CD4-positive, alpha-beta T cell treated with Interferon alpha-2 for 1 hour (primary cell): ENCODE results near the gene RTP3.

Experiments used
- DNase-seq, 2 donors: peaks; one replicate each; pipeline ENCODE4 v3.0.0-alpha.2; 2020 to 2022

The RTP3 gene

DNA sequence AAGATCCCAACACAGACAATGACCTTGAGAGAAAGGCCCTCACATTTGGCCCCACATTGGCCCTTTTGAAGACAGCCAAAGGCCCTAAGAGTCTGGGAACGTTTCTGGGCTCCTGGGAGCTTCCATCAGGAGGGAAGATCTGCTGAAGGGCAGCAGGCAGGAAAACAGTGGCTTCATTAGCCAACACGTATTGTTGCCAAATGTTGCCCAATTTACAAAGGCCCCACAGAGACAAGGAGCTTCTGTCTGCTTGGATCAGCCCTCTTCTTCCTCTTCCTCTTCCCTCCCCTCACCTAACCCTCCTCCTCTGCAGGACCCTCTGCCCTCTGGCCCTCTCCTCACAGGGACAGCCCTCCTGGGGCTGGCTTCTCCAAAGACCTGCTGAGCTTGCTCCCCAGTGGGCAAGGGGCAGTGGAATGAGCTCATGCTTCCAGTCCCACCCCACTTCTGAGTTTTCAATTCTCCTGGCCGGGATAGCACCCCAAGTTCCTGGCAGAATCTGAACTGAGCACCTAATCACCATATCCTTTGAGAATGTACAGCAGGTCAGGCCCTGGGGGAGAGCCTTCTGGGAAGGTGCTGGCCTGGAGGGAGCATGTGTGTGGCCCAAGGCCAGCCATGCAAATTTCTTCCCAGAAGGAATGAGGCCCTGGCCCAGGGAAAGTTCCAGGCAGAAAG lies 28.0 kb upstream of the RTP3 start:
- no peak for DNase-seq

DNA sequence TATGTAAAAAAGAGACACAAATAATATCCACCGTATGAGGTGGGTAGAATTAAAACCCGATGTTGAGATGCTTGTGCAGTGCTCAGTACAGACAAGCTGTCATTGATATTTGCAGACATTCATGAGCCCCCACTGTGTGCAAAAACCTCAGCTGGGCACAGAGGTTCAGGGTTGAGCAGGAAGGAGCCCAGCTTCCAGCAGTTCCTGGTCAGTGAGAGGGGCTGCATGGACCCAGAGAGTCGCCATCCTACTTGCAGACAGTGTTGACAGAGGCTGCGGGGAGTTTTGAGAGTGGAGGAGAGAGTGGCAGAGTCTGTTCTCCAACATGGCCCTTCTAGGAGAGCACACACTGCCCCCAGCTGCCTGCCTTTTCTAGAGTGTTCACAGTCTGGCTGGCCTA lies 26.9 kb upstream of the RTP3 start:
- DNase-seq = no peak

DNA sequence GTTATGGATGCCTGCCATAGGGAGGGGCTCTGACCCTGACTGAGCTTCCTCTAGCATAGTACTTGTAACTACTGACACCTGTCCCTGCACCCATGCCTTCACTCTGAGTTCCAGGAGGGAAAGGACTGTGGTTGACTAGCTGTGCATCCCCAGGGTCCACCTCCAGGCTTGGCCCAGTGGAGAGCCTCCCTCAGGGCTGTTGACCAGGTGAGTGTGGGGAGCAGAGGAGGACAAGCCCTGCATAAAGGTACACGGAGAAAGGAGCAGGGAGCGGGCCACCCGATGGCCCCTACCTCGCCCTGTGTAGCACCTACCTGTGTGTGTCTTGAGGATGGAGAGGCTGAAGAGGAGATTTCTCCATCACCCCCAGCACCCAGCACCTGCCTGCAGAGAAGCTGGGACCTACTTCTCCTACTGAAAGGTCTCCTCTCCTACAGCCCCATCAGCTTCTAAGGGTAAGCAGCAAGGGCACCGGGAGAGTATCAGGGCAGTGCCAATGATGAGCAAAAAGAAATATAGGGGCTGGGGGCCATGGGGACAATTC lies 26.3 kb upstream of the RTP3 start:
- no peak for DNase-seq

DNA sequence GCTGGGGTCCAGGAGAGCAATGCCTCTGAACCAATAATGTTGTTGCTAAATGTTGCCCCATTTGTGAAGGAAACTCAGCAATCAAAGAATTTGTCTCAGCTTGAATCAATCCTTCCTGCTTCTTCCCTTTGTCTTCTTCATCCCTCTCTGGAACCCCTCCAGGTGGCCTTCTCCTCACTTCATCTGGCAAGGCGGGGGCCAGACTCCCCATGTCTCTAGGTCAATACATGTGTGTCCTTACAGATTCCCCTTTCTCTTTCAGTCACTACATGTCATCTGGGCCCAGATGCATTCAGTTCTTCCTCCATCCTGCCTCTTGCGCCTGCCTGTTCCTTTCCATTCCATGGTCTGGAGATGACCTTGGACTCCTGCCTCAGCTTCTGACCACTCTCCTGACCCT lies 25.0 kb upstream of the RTP3 start:
- no peak for DNase-seq

DNA sequence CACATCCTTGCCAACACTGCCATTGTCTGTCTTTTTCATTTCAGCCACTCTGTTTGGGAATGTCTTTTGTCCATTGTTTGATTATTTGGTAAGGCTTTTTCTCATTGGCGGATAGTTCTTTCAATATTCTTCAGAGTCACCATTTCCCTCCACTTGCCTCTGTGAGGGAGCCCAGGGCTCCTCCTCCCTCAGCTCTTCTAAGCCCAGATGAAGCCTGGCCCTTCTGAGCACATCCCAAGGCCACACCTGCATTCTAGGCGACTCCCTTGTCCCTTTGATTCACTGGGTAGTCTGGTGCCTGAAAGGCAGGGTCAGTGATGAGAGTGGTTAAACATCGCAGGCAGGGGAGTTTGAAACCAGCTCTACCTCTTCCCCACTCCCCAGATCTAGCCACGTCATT lies 20.6 kb upstream of the RTP3 start:
- no peak for DNase-seq

DNA sequence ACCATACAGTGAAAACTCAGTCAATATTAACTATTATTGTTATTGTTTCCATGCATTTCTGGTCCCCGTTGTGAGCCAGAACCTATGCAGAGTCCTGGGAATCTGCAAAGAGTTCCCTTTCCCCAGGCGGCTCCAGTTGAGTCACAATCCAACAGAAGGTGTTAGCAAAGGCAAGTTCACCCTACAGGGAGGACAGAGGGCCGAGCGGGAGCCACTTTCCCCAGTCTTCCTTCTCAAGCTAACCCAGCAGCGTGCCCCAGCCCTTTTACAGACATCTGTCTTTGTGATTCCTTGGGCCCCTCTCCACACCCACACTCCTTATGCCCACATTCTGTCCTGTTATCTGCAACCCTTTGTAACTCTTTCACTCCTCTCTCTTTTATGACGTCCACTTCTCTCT lies 20.0 kb upstream of the RTP3 start:
- no peak for DNase-seq

DNA sequence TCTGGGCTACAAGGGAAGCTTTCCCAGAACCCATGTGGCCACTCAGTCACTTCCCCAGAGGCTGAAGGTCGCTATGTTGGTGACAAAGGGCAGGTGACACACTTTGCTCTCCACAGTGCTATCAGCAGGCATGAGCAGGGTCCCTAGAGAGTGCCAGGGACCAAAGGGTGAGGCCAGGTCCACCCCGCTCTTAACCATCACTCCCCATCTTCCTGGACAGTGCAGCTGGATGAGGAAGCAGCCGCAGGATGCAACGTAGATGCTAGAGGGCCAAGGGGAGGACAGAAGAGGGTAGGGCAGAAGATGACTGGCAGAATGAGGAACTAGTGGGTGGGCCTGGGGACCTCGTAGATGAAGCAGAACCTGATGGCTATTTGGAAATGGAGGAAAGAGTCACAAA lies 19.4 kb upstream of the RTP3 start:
- no peak for DNase-seq

DNA sequence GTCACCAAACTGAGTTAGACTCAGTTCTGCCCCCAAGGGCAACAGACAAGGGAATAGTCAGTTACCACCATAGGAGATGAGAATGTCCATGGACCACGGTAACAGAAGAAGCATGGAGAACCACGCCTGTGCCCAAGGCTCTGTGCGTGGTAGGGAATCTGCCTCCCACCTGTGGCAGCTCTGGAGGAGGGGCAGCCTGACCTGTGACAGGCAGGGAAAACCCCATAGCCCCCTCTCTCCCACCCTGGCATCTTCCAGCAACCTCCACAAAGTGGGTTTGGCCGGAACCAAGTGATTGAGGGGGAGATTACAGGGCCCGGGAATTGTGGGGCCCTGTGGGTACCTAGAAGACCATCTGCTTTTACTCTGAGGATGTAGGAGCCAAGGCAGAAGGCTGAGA lies 18.8 kb upstream of the RTP3 start:
- DNase-seq = no peak

DNA sequence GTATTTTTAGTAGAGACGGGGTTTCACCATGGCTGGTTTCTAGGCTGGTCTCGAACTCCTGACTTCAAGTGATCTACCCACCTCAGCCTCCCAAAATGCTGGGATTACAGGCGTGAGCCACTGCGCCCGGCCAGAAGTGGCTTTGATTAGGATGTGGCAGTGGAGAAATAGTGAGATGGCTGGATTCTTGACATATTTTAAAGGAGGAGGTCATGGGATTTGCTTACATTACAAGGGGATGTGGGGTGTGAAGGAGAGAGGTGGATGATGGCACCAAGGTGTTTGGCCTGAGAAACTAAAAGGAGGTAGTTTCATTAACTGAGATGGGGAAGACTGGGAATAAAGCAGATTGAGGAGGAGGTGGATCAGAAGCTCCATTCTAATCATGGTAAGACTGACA lies 18.1 kb upstream of the RTP3 start:
- DNase-seq = no peak

DNA sequence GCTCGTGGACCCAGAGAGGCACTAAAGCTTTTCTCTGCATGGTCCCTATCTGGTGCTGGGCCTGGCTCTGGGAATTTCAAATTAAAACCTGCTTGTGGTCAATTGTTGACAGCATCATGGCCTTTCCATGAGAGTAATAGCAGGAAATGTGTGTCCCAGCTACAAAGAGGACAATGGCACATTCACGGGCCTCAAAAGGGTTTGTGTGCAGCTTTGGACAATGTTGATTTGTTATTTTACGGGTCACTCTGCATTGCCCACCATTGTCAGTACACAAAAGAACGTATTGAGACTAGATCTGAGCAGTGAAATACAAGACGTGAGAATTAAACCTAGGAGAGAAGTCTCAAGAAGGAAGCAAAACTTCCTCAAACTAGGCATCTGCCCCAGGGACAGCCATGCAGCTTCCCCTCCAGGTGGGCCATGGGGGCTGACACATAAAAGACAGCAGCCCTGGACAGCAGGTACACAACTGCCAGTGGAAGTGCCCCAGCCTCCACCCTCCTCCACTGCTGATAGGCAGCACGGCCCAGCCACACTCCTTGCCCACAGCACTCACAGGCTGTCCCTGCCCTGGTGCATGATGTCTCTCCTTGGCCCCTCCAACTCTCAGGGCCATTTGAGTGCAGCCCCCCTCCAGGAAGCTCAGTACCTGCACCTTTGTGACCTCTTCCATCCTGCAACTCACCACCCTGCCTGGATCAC lies 17.1 kb upstream of the RTP3 start:
- DNase-seq = no peak

DNA sequence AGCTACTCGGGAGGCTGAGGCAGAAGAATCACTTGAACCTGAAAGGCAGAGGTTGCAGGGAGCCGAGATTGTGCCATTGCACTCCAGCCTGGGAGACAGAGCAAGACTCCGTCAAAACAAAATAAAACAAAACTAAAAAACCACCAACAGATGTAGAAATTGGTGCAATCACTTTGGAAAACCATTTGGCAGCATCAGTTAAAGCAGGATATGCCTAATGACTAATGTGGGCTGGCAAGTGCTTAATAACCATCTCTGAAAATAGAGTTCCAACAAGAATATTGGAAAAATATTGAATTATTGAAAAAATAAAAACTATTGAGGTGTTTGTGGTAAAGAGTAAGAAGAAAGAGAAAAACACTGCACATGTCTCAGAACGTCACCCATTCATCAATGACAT lies 16.1 kb upstream of the RTP3 start:
- DNase-seq = no peak

DNA sequence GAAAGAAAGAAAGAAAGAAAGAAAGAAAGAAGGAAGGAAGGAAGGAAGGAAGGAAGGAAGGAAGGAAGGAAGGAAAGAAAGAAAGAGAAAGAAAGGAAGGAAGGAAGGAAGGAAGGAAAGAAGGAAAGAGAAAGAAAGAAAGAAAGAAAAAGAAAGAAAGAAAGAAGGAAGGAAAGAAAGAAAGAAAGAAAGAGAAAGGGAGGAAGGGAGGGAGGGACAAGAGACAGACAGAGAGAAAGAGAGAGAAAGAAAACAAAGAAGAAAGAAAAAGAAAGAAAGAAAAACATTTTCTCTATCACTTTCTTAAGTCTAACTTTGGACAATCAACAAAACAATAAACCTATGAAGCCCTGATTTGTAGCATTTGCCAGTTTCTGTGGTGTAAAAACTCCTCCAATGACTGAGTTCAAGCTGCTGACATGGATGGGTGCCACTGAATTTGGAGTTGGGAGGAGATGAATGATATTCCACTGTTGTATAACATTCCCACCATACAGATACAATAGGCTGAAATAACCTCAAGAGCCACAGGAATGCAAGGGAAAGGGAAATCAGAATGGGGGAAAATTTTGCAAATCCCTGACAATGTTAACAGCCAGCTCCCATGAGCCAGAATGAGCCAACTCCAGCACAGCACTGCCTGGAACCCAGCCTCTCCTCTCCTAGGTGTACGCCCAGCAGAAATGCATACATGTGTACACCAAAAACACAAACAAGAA lies 15.0 kb upstream of the RTP3 start:
- no peak for DNase-seq

DNA sequence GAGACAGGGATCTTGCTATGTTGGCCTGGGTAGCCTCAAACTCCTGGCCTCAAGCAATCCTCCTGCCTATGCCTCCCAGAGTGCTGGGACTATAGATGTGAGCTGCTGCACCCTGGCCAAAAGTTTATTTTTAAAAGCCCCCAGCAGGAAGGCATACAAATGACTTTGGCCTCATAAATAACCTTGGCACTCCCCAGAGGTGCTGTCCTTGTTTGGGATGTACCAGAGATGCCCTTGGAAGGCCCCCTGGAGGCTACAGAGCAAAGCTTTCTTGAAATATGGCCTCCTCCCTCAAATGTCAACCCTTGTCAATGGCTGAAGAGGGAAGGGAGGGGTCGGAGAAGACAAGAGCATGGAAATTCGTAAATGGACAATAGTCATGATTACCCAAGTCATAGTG lies 14.0 kb upstream of the RTP3 start:
- DNase-seq = no peak

DNA sequence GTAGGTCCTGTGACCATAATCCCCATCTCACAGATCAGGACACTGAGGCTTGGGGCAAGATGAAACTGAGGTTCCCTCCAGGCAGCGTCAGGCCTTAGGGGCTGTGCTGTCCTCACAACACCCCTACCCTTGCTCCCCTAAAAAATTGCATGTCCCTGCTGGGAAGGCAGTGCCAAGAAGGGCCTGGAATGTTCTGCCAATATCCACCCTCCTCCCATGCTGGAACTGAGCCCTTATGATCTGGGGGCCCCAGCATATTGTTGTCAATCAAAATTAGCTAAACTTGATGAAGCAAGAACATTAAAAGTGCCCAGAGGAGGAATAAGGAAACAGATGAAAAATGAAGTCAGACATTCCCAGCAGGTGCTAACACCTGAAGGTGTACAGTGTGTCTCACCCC lies 13.4 kb upstream of the RTP3 start:
- DNase-seq = no peak

DNA sequence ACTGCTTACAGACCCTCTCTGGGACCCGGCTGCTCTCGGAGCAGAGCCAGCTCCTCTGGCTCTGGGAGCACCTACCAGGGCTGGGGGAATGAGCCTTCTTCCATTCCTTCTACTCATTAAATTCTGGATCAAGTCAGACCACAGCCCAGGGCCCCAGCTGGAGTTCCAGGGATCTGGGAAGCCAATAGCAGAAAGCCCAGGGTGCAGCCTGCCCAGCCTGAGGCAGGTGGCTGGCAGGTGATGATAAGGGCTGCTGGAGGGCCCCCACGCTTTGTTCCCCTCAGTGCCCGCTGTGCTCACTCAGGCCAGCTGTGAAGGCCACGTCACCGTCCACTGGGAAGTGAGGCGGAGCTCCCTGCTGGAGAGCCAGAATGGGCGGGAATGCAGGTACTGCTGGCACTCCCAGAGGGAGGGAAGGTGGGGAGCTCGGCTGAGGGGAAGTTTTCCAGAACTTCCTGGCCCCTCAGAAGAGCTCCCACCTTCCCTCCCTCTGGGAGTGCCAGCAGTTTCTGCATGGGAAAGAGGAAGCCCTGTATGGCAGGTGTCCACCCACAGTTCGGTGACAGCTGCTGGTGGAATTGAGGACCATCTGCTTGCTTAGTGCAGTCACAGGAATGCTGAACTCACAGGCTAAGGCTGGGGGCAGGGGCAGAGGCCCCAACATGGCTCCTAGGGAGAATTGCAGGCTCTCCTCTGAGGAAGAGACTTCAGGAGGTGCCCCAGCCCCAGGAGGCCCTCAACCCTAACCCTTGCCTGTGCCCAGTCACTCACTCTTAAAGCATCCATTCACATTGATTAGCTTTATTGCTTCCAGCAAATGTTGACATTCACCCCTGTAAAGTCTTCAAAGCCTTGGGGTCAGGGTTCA lies 12.6 kb upstream of the RTP3 start:
- DNase-seq = no peak

DNA sequence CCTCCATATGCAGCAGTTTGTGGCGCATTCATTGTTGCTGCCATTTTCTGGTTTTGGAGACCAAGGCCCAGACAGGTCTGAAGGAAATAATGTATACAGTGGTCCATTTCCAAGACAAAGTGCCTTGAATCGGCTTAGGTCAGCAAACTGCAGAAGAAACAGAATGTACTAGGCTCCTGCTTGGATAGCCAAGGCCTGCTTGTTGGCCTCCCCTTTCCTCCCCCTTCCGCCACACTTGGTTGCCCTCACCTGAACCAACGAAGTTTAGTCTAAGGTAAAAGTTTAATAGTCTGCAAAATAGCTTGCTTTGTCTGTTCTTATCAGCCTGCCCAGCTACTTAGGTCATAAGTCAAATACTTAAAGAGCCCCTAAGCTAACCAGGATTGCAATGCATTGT lies 12.0 kb upstream of the RTP3 start:
- DNase-seq = no peak

DNA sequence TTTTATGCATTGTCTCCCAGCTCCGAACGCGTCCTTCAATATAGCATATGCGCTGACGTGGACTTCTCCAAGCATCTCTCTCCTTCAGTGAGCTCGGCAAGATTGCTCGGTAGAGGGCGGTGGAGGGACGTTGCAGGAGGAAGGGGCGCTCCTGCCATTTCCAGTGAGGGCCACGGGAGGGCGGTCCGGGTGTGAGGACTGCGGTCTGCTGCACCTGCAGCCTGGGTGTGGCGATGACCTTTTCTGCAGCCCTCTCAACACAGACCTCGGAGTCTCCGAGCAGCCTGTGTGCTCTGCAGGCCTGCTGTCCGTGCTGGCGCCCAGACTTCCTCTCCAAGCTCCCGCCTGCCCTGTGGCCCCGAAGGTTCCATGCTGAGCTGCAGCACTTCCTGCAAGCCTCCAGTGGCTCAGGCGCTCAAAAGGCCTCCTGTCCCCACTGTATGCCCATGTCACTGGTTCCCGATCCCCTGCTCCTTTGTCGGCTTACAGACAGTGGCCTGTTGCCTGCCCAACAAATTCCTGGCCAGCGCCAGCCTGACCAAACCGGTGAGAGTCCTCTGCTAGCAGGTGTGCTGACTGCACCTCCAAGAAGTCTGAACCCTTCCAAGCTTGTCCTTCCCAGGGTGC lies 8.9 kb upstream of the RTP3 start:
- DNase-seq = peak; percentile 89 to 91

DNA sequence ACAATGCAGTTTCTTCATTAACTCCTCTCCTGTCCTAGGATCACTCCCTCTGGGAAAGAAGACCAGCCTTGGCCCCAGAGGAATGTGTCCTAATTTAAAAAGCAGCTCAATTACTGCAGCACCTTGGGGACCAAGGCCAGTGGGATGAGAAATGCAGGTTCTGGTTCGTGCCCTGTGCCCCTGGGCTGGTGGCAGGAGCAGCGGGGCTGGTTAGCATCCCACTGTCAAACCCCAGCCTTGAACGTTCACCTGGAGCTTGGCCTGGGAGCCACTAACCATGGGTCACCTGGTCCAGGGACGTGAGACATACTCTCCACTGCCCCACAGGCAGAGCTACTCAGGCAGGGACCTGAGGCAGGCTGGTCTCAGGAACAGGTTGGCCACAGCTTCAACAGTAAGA lies 8.4 kb upstream of the RTP3 start:
- no peak for DNase-seq

DNA sequence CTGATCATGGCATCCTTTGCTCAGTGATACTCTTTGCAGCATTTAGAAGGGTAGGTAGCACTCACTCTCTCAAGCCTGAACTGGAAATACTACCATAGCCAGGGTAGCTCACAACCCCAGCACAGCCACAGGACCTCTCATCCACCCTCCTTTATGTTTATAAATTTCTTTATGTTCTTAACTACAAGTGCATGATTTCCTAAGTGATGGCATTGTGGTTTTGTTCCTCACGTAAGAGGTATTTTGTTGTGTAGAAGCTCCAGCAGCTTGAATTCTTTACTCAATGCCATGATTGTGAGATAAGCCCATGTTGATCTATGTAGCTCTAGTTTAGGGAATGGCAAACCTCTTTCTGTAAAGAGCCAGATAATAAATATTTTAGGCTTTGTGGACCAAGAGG lies 7.9 kb upstream of the RTP3 start:
- no peak for DNase-seq

DNA sequence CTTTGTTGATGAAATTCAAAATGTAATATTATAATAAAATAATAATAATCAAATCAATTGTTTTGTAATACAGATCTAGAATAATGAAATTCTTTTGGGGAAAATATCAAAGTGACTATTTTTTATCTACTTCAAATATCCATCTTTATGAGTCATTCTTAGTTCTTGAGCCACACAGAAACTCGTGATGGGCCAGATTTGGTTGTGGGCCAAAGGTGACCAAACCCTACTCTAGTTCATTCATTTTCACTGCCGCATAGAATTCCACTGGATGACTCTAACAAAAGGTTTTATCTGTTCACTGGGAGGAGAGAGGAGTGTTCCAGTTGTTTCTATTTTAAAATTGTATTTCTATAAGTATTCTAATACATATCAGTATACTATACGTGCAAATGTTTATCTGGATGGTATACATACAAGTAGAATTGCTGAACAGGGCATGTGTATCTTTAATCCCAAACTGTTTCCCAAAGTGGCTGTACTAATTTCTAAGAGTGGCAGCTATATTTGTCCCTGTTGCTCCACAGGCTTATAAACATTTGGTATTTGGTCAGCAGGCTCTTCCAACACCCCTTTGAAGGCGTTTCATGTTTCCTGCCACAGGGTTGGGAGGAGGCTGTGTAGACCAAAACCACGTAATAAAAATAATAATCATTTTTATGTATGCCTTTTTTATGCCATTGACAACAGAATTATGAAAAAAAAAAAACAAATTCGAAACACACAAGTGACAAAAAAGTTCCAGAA lies 7.3 kb upstream of the RTP3 start:
- no peak for DNase-seq

DNA sequence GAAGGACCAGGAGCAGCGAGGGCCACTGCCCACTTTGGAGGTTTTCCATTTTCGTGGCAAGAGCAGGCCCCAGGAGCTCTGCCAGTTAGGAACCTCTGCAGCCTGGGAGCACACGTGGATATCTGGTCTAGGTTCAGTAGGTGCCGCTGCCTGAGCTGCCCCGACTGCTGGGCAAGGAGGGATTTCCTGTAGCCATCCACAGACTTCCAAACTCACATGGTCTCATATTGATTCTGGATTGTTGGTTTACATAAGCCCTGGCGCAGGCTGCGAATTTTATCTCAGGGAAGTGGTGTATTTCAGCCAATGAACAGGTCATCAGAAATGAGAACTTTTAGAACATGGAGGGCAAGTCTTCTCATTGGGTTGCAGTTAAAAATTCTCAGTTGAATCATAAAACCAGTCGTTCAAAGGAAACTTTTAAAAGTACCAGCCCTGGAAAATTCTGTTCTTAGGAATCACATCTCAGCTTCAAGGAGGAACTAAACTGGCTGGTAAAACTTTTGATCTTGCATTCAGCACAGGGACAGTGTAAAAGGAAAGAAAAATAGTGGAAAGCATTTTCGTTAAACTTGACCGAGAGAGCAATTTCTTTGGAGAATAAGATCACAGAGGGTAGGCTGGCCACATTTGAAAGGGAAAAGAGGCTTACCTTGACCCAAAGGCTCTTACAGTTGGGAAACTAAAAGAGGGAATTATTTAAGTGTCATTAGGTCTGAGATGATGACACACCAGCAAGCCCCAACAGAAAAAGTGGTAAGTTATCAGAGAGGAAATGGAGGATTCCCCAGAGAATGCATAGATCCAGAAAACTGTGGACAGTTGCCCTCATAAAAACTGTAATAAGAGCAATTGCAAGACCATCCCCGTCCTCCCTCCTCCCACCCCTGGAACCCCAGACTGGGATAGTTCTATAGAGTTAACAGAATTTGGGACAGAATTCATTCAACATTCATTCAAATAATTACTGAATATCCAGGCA lies 6.4 kb upstream of the RTP3 start:
- DNase-seq = no peak
